Measurements from ENCODE around the gene CFAP53.

CFAP53 gene

GRCh38 chr18:50192995-50193795 is 73.1 kb downstream of the CFAP53 start:
- no peak for DNase-seq

GRCh38 chr18:50190926-50191325 is 75.4 kb downstream of the CFAP53 start:
- no peak for DNase-seq

- no peak for DNase-seq
Measured at GRCh38 chr18:50190236-50190635, 76.1 kb downstream of the CFAP53 start.

GRCh38 chr18:50189160-50189559 is 77.1 kb downstream of the CFAP53 start:
- no peak for DNase-seq

- no peak for DNase-seq
Measured at GRCh38 chr18:50188652-50189051, 77.6 kb downstream of the CFAP53 start.

GRCh38 chr18:50187659-50188058 is 78.6 kb downstream of the CFAP53 start:
- no peak for DNase-seq

GRCh38 chr18:50186385-50186784 is 79.9 kb downstream of the CFAP53 start:
- DNase-seq = no peak

GRCh38 chr18:50183556-50183955 is 82.7 kb downstream of the CFAP53 start:
- no peak for DNase-seq

- no peak for DNase-seq
Measured at GRCh38 chr18:50182511-50182910, 83.8 kb downstream of the CFAP53 start.

- no peak for DNase-seq
Measured at GRCh38 chr18:50181590-50181989, 84.7 kb downstream of the CFAP53 start.

- no peak for DNase-seq
Measured at GRCh38 chr18:50179465-50179864, 86.8 kb downstream of the CFAP53 start.

GRCh38 chr18:50177294-50177992 is 88.9 kb downstream of the CFAP53 start:
- no peak for DNase-seq

Data from NK-92 treated with Interleukin-12 subunit alpha and Interleukin-12 subunit beta, amount 100 ng/mL, for 24 hours (cell line).